GM18867 (cell line): ENCODE data around the gene KCNAB2.

Source experiments
- ATAC-seq: cut with Tn5 transposase; IDR thresholded peaks from one replicate; pipeline ENCODE4 v1.9.1; 2021; ENCODE audit warnings: mild to moderate bottlenecking, moderate library complexity; ENCODE audit not compliant: unreplicated experiment

Gene KCNAB2

DNA sequence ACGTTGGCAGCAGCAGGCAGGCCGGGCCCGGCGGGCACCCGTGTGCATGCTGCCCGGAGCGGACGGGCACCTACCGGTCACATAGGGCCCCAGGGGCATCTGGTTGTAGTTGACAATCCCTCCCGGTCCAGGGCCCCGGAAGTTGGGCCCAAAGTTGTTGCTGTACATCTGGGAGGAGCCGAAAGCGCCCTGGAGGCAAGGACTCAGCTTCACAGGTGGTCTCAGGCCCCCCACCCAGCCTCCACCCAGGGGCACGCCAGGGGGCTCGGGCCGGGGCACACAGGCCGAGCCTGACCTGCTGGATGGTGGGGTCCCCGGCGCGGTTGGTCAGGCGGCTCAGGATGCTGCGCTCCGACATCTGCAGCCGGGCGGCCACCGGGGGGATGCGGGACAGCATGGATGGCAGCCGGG is 60.6 kb downstream of the KCNAB2 start:
- ATAC-seq, result no peak

GRCh38 chr1:6106977-6107376 is 61.3 kb downstream of the KCNAB2 start:
- no peak for ATAC-seq

DNA sequence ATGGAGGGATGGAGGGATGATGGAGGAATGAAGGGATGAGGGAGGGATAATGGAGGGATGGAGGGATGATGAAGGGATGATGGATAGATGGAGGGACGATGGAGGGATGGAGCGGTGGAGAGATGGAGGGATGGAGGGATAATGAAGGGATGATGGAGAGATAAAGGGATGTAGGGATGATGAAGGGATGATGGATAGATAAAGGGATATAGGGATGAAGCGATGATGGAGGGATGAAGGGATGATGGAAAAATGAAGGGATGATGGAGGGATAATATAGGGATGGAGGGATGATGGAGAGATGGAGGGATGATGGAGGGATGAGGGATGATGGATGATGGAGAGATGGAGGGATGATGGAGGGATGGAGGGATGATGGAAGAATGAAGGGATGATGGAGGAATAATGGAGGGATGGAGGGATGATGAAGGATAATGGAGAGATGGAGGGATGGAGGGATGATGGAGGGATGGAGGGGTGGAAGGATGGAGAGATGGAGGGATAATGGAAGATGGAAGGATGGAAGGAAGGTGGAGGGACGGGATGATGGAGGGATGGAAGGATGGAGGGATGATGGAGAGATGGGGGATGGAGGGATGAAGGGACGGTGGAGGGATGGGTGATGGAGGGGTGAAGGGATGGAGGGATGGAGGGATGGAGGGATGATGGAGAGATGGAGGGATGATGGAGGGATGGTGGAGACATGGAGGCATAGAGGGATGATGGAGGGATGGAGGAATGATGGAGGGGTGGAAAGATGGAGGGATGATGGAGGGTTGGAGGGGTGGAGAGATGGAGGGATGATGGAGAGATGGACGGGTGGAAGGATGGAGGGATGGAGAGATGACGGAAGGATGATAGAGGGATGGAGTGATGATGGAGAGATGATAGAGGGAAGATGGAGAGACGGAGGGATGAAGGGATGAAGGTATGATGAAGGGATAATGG is 62.0 kb downstream of the KCNAB2 start:
- no peak for ATAC-seq

DNA sequence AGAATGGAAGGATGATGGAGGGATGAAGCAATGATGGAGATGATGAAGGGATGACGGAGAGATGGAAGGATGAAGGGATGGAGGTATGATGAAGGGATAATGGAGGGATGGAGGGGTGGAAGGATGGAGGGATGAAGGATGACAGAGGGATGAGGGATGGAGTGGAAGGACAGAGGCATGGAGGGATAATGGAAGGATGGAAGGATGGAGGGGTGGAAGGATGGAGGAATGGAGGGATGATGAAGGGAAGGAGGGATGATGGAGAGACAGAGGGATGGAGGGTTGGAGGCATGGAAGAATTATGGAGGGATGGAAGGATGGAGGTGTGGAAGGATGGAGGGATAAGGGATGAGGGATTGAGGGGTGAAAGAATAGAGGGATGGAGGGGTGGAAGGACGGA is 62.8 kb downstream of the KCNAB2 start:
- ATAC-seq, result no peak

GRCh38 chr1:6108937-6109614 is 63.4 kb downstream of the KCNAB2 start:
- ATAC-seq, result no peak

GRCh38 chr1:6109688-6110087 is 64.0 kb downstream of the KCNAB2 start:
- ATAC-seq, result no peak

DNA sequence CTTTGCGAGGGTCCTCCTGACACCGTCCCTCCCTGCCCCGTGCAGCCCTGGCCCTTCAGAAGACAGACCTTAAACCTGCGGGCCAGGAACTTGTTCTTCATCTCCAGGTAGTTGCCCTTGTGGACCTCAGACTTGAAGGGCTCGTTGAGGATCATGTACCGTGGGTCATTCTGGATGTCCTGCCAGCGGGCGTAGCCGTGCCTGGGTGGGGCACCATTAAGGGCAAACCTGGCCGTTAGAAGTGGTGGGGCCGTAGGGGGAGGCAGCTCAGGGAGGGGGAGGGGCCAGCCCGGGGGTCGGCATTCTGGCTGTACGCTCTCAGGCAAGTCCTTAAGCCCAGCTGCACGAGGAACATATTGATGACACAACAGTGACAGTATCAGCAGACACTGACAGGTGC is 64.6 kb downstream of the KCNAB2 start:
- no peak for ATAC-seq

GRCh38 chr1:6111571-6111970 is 65.9 kb downstream of the KCNAB2 start:
- no peak for ATAC-seq

- ATAC-seq, result no peak
Measured at GRCh38 chr1:6111991-6112689, 66.5 kb downstream of the KCNAB2 start.

GRCh38 chr1:6112690-6113005 is 67.0 kb downstream of the KCNAB2 start:
- ATAC-seq, result no peak

DNA sequence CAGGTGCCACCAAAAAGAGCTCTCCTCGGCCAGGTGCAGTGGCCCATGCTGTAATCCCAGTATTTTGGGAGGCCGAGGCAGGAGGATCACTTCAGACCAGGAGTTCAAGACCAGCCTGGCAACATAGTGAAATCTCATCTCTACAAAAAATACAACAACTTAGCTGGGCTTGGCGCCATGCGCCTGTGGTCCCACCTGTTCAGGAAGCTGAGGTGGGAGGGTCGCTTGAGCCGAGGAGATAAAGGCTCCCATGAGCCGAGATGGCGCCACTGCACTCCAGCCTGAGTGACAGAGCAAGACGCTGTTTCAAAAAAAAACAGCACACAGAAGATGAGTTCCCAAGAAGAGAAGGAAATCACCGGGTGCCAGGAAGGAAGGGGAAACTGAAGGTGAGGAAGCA is 67.4 kb downstream of the KCNAB2 start:
- ATAC-seq, result no peak

- ATAC-seq, result no peak
Measured at GRCh38 chr1:6113745-6114144, 68.1 kb downstream of the KCNAB2 start.

- ATAC-seq, result no peak
Measured at GRCh38 chr1:6116137-6116536, 70.4 kb downstream of the KCNAB2 start.

DNA sequence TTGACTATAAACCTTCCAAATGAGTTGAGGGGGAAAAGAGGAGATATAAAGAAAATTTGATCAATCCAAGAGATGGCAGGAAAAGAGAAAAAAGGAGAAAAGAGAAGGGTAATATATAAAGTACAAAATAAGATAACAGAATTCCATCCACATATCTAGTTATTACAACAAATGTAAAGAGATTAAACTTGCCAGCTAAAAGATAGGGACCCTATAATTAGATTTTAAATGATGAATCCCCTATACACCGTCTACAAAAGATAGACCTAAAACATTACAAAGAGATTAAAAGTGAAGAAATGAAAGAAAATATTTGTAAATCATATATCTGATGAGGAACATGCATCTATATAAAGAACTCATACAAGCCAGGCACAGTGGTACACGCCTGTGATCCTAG is 71.4 kb downstream of the KCNAB2 start:
- no peak for ATAC-seq

DNA sequence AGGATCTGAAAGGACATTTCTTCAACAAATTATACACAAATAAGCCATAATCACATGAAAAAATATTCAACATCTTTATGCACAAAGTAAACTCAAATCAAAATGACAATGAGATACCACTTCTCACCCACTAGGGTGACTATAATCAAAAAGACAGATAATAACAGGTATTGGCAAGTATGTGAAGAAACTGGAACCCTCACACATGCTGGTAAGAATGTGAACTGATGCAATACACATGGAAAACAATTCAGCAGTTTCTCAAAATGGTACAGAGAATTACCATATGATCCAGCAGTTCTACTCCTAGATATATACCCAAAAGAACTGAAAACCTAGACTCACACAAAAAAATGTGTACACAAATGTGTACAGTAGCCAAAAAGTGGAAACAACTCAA is 71.9 kb downstream of the KCNAB2 start:
- ATAC-seq, result no peak

- no peak for ATAC-seq
Measured at GRCh38 chr1:6118415-6118814, 72.7 kb downstream of the KCNAB2 start.

GRCh38 chr1:6121021-6121421 is 75.3 kb downstream of the KCNAB2 start:
- ATAC-seq, result no peak

- ATAC-seq, result no peak
Measured at GRCh38 chr1:6121651-6122370, 76.1 kb downstream of the KCNAB2 start.

DNA sequence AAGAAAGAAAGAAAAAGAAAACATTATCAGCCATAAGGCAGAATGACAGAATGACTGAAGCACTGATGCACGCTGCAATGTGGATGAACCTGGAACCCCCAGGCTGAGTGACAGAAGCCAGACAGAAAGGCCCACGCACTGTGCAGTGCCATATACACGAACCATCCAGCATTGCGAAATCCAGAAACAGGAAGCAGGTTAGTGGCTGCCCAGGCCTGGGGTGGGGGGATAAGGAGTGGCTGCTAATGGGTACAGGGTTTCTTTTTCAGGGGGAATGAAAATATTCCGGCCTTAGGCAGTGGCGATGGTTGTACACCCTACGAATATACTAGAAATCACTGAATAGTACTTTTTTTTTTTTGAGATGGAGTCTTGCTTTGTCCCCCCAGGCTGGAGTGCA is 77.4 kb downstream of the KCNAB2 start:
- no peak for ATAC-seq

- ATAC-seq, result no peak
Measured at GRCh38 chr1:6123816-6124215, 78.1 kb downstream of the KCNAB2 start.

- ATAC-seq, result no peak
Measured at GRCh38 chr1:6124341-6124740, 78.7 kb downstream of the KCNAB2 start.
